Common myeloid progenitor, CD34-positive (primary cell): ENCODE results near the gene EPHX1.

Experiments
- CTCF ChIA-PET: fragments of 350-600 bp; sonication (Branson Sonifier 250); formaldehyde crosslinking; loops from one replicate; lab custom pipeline; 2021; ENCODE audit warnings: antibody characterized with exemption; lab: Charles Lee
- POLR2A ChIA-PET: fragments of 350-600 bp; sonication (Branson Sonifier 250); formaldehyde crosslinking; loops from one replicate; lab custom pipeline; 2021; ENCODE audit warnings: antibody characterized with exemption; lab: Charles Lee
- DNase-seq, 3 donors: peaks; one replicate each; pipeline versions ENCODE4 v3.0.0 to v3.0.0-alpha.2; 2013
- H3K27ac ChIP-seq, 2 experiments: 1 replicate in 1 of 2; 2 replicates in 1 of 2; pipeline ENCODE4 v1.7.0; 2013; ENCODE audit warnings: inconsistent platforms in 2 of 2, low read length in 2 of 2, mild to moderate bottlenecking in 2 of 2, low read depth in 1 of 2, moderate library complexity in 1 of 2; ENCODE audit not compliant: severe bottlenecking in 2 of 2, insufficient read depth in 1 of 2, poor library complexity in 1 of 2
- H3K27me3 ChIP-seq, 5 experiments: replicated peaks in 2 of 5; 1 replicate in 3 of 5; 2 replicates in 2 of 5; pipeline versions ENCODE4 v1.6.1 to v1.7.0; 2013; ENCODE audit warnings: low read length in 4 of 5, mild to moderate bottlenecking in 2 of 5, moderate library complexity in 2 of 5, inconsistent platforms in 1 of 5; ENCODE audit not compliant: insufficient read depth in 5 of 5, control insufficient read depth in 4 of 5
- H3K36me3 ChIP-seq, 4 experiments: 1 replicate in 2 of 4; 2 replicates in 2 of 4; pipeline versions ENCODE4 v1.6.1 to v1.7.0; 2013; ENCODE audit warnings: low read length in 3 of 4, control low read depth in 1 of 4, mild to moderate bottlenecking in 1 of 4; ENCODE audit not compliant: control insufficient read depth in 4 of 4, insufficient read depth in 4 of 4
- H3K4me1 ChIP-seq, 4 experiments: 1 replicate in 3 of 4; 2 replicates in 1 of 4; pipeline versions ENCODE4 v1.6.1 to v1.7.1; 2013; ENCODE audit warnings: low read length in 3 of 4, mild to moderate bottlenecking in 3 of 4, control low read depth in 1 of 4, inconsistent platforms in 1 of 4, moderate library complexity in 1 of 4; ENCODE audit not compliant: control insufficient read depth in 4 of 4, insufficient read depth in 4 of 4; ENCODE audit errors: control extremely low read depth in 1 of 4
- H3K4me3 ChIP-seq, 7 experiments: 1 replicate in 4 of 7; 2 replicates in 3 of 7; pipeline versions ENCODE4 v1.5.1 to v1.7.0; 2013; ENCODE audit warnings: mild to moderate bottlenecking in 7 of 7, low read length in 6 of 7, moderate library complexity in 6 of 7, inconsistent platforms in 2 of 7, low read depth in 2 of 7, control low read depth in 1 of 7; ENCODE audit not compliant: insufficient read depth in 4 of 7, control insufficient read depth in 1 of 7; ENCODE audit errors: extremely low read depth in 1 of 7
- H3K9me3 ChIP-seq, 5 experiments: 1 replicate in 4 of 5; 2 replicates in 1 of 5; pipeline versions ENCODE4 v1.6.1 to v1.7.1; 2013; ENCODE audit warnings: low read length in 4 of 5, mild to moderate bottlenecking in 2 of 5, inconsistent platforms in 1 of 5, low read depth in 1 of 5, moderate library complexity in 1 of 5; ENCODE audit not compliant: control insufficient read depth in 4 of 5, insufficient read depth in 2 of 5; ENCODE audit errors: control extremely low read depth in 1 of 5
- WGBS: methylation state at CpG from one replicate; pipeline ENCODE4 v1.1.5; 2013; ENCODE audit not compliant: insufficient coverage; 5-methylcytosine and 5-hydroxymethylcytosine counted together

EPHX1 gene

GRCh38 chr1:225816643-225817538, 7.0 kb downstream of the EPHX1 start:
- ChIA-PET POLR2A (no interaction called here), CTCF (no interaction called here)
- no peaks in the 10 kb centered on the region for H3K36me3 ChIP-seq
- WGBS, result 99% methylated on average over 13 of the region's 17 CpGs
- no peak for DNase-seq
- no peak overlapping the region for H3K27ac ChIP-seq
- H3K9me3 ChIP-seq, result no peaks in the 10 kb centered on the region
- H3K4me3 ChIP-seq, result no peak overlapping the region
- H3K27me3 ChIP-seq, result no peaks in the 10 kb centered on the region
- H3K4me1 ChIP-seq, result peaks cover 0 to 8% (median 5%) of the 10 kb centered on the region in 4 experiments

- POLR2A ChIA-PET, result no interaction called here
- WGBS, result 71% methylated on average over 5 of the region's 8 CpGs
These were observed 7.7 kb downstream of the EPHX1 start for GRCh38 chr1:225817611-225818061.

GRCh38 chr1:225818229-225818628, 8.3 kb downstream of the EPHX1 start:
- Histone ChIP-seq H3K36me3 (no peaks in the 10 kb centered on the region), H3K4me3 (no peak overlapping the region), H3K9me3 (no peaks in the 10 kb centered on the region), H3K4me1 (peaks cover 0 to 8% (median 5%) of the 10 kb centered on the region in 4 experiments), H3K27ac (no peak overlapping the region), H3K27me3 (no peaks in the 10 kb centered on the region)
- CTCF ChIA-PET, result interaction anchor here (0.8 to 1.4 kb wide), 4 partner anchors 8 to 103 kb away, joined by 3 to 4 read pairs (median 3); partner anchors contain the start of gene EPHX1
- POLR2A ChIA-PET, result no interaction called here
- no peak for DNase-seq
- 100% methylated on average over 3 of the region's 7 CpGs for WGBS

More at GRCh38 chr1:225817611-225818061, 7.7 kb downstream of the EPHX1 start:
- Histone ChIP-seq H3K27me3 (no peaks in the 10 kb centered on the region), H3K27ac (no peak overlapping the region), H3K36me3 (no peaks in the 10 kb centered on the region), H3K9me3 (no peaks in the 10 kb centered on the region), H3K4me1 (peaks cover 0 to 8% (median 5%) of the 10 kb centered on the region in 4 experiments), H3K4me3 (no peak overlapping the region)
- peak in 2 of 3 donors; percentile 31 to 32 for DNase-seq
- CTCF ChIA-PET, result interaction anchor here (1.0 to 1.4 kb wide), 2 partner anchors 9 to 10 kb away, joined by 3 to 4 read pairs; no protein-coding TSS in a partner anchor

- Histone ChIP-seq H3K36me3 (no peaks in the 10 kb centered on the region), H3K27me3 (no peaks in the 10 kb centered on the region), H3K4me3 (no peak overlapping the region), H3K9me3 (no peaks in the 10 kb centered on the region), H3K4me1 (peaks cover 0 to 8% (median 5%) of the 10 kb centered on the region in 4 experiments), H3K27ac (no peak overlapping the region)
- WGBS, result 95% methylated on average over 9 of the region's 12 CpGs
- POLR2A ChIA-PET, result no interaction called here
- CTCF ChIA-PET, result interaction anchor here (1.3 kb wide), 1 partner anchor 10 kb away, joined by 3 read pairs; no protein-coding TSS in a partner anchor
- DNase-seq, result no peak
These were observed 9.6 kb downstream of the EPHX1 start for GRCh38 chr1:225819346-225820192.

GRCh38 chr1:225820522-225821120, 10.7 kb downstream of the EPHX1 start:
- peaks cover 0 to 8% (median 5%) of the 10 kb centered on the region in 4 experiments for H3K4me1 ChIP-seq
- H3K36me3 ChIP-seq, result no peaks in the 10 kb centered on the region
- H3K9me3 ChIP-seq, result no peaks in the 10 kb centered on the region
- H3K4me3 ChIP-seq, result no peak overlapping the region
- CTCF ChIA-PET, result interaction anchor here (1.3 kb wide), 1 partner anchor 9 kb away, joined by 3 read pairs; no protein-coding TSS in a partner anchor
- 100% methylated on average over 4 of the region's 5 CpGs for WGBS
- no peak for DNase-seq
- POLR2A ChIA-PET, result no interaction called here
- no peaks in the 10 kb centered on the region for H3K27me3 ChIP-seq
- no peak overlapping the region for H3K27ac ChIP-seq

- no peak for DNase-seq
- 94% methylated on average over 8 of the region's 12 CpGs for WGBS
- peaks cover 0 to 2% (median under 1%) of the 10 kb centered on the region in 4 experiments for H3K4me1 ChIP-seq
- no peaks in the 10 kb centered on the region for H3K9me3 ChIP-seq
- H3K27me3 ChIP-seq, result no peaks in the 10 kb centered on the region
- no peak overlapping the region for H3K4me3 ChIP-seq
- ChIA-PET POLR2A (no interaction called here), CTCF (interaction anchor here (0.7 kb wide), 2 partner anchors 9 to 58 kb away, joined by 3 read pairs; no protein-coding TSS in a partner anchor)
- no peak overlapping the region for H3K27ac ChIP-seq
- no peaks in the 10 kb centered on the region for H3K36me3 ChIP-seq
These were observed 12.9 kb downstream of the EPHX1 start for GRCh38 chr1:225822655-225823403.
